GM19452 (cell line): ENCODE measurements around the gene TTN.

Source experiments
- ATAC-seq: cut with Tn5 transposase; IDR thresholded peaks from one replicate; pipeline ENCODE4 v1.9.1; 2021; ENCODE audit not compliant: unreplicated experiment

Gene TTN

DNA sequence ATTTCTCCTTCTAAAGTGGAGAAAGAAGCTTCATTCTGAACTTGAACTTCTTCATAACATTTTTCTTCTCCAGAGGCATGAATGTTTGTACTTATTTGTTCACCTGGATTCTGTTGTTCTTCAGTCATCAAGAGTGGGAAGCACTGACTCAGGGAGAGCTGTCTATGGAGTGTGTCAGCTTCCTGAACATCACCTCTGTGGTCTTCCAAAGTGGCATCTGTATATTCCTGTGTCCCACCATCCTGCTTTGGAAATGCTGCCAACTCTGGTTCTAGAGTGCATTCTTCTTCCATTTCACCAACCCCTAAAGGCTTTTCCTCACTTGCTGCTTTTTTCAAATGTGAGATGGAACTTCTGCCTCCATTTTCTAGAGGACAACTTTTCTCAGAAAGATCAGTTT lies 59.5 kb downstream of the TTN start:
- no peak for ATAC-seq

DNA sequence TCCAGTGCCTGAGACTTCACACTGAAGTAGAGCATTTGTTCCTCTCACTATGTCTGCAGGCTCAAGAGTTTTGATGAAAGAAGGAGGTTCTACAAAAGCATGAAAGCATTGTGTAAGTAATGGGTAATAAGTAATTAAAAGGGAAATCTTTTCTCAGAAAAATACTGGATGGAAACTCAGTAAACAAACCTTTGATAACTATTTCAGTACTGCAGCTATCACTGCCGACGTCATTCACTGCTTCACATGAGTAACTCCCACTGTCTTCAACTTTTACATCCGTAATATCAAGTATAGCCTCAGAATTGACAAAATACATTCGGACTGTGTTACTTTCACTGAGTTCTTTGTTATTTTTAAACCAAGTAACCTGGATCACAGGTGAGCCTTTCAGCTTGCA lies 72.7 kb downstream of the TTN start:
- ATAC-seq, result no peak

DNA sequence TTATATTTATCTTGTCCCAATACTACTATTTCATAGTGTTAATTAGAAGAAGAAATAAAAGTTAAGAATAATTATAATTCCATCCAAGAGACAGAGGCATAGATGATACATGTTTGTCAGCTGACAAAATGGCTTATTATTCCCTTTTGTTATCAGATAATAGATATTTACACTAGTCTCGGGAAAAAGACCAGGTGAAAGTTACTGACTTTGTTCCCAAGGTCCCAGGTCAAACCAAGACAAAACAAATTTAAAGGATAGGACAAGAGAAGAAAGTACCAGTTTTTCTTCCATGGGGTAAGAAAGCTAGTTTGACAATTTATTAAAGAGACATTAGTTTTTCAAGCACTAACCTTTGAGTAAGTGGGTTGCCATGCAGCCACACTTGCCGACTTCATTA lies 73.2 kb downstream of the TTN start:
- no peak for ATAC-seq

- ATAC-seq, result no peak
These were observed 74.3 kb downstream of the TTN start for GRCh38 chr2:178732913-178733312.

- no peak for ATAC-seq
These were observed 75.9 kb downstream of the TTN start for GRCh38 chr2:178731300-178731699.

DNA sequence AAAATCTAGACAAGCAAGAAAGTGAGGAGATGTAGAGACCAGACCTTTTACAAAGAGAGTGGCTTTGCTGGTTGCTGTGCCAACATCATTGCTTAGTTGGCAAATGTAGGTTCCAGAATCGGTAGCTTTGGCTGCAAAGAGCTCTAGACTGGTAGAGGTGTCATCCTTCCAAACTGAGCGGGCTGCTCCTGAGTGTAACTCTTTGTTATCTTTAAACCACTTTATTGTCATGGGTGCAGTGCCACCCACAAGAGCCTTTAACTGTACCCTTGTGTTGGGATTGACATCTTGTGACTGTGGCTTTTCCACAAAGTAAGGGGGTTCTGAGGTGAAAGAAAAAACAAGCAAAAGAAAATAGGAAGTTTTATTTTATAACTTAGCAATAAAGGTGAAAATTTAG lies 77.2 kb downstream of the TTN start:
- ATAC-seq, result no peak

GRCh38 chr2:178723786-178724346 lies 83.4 kb downstream of the TTN start:
- ATAC-seq, result no peak

- no peak for ATAC-seq
These were observed 84.9 kb downstream of the TTN start for GRCh38 chr2:178722296-178722695.

DNA sequence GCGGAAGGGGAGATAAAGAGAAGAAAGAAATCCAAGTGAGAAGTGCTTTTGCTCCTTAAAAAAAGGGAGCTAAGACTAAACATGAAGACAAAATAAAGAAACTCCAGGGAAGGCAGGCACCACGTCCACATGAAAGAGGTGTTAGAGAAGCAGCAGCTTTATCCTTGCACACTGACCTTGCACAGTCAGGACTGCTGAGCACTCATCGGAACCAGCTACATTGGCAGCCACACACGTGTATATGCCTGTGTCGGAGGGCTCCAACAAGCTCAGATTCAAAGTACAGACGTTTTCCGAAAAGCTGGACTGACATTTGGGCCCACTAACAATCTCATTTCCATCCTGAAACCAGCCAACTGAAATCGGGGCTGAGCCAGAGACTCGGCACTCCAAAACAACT lies 88.2 kb downstream of the TTN start:
- no peak for ATAC-seq

GRCh38 chr2:178718283-178718682 lies 88.9 kb downstream of the TTN start:
- no peak for ATAC-seq

DNA sequence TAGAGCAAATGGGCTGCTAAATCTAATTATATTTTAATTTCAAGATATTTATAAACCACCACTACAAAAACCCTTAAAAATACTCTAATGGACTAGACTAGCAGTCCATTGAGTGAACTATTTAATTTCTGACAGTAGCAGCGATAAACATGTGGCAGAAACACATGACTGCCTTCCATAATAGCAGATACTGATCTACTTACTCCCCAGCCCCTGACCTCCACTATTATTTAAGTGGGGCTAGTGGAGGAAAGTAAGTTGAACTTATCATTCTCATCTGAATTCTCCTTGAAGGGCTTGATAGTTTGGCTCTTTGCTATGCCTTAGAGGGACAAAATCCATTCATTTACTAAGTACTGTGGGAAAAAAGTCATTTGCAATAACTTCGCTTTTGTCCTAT lies 90.8 kb downstream of the TTN start:
- ATAC-seq, result no peak

GRCh38 chr2:178715366-178715765 lies 91.9 kb downstream of the TTN start:
- ATAC-seq, result no peak

- ATAC-seq, result no peak
These were observed 99.7 kb downstream of the TTN start for GRCh38 chr2:178707476-178707875.

- no peak for ATAC-seq
These were observed 102.3 kb downstream of the TTN start for GRCh38 chr2:178704876-178705275.

DNA sequence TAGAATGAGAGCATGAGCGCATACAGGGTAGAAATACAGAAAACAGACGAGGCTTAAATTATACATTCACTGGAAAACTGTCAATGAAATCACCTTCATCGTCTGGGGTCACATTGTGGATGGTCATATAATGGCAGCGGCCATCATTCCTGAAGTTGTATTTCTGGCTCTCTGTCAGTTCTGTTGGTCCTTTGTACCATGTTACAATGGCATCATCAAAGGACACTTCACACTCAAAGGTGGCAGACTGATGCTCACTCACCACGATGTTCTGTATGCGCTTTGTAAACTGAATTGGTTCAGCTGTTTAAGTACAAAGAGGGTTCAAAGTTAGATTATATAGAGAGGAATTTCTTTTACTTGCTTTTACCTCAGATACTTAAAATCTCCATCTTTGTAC lies 104.9 kb downstream of the TTN start:
- ATAC-seq, result no peak

- ATAC-seq, result no peak
These were observed 106.3 kb downstream of the TTN start for GRCh38 chr2:178700922-178701342.

GRCh38 chr2:178700136-178700535 lies 107.1 kb downstream of the TTN start:
- no peak for ATAC-seq

GRCh38 chr2:178692845-178693244 lies 114.4 kb downstream of the TTN start:
- no peak for ATAC-seq

GRCh38 chr2:178689808-178690207 lies 117.4 kb downstream of the TTN start:
- no peak for ATAC-seq

- no peak for ATAC-seq
These were observed 123.3 kb downstream of the TTN start for GRCh38 chr2:178683877-178684276.

DNA sequence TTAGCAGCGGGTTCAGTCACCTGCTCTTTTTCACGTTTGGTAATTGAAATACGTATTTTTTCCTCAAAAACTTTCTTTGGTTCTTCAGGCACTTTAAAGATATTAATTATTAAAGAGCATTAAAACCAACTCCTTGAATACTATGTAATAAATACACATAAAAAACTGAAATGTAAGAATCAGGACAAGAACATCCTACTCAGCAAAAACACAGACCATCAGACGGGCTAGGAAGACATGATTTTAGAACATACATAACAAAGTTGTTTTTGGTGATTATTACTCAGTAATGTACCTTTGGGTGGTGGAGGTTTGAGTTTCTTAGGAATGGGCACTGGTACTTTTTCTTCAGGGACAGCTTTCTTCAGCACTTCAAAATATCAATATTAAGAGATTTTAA lies 126.1 kb downstream of the TTN start:
- ATAC-seq, result no peak

GRCh38 chr2:178679891-178680290 lies 127.3 kb downstream of the TTN start:
- no peak for ATAC-seq

GRCh38 chr2:178677599-178677998 lies 129.6 kb downstream of the TTN start:
- ATAC-seq, result no peak

DNA sequence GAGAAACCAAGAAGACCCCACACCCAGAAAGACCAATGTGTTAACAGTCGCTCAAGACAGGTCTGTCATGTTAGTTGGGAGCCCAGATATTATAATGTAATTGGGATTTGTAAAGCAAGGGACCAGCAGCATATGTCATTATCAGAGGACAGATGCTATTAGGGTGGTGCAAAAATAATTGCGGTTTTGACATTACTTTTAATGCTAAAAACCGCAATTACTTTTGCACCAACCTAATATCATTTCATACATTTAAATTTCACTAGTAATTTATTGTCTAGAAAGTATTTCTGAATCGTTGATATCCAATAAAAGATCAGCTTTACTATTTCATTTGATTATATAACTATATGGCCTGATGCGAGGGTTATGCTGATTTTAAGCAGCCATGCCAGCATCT lies 131.2 kb downstream of the TTN start:
- no peak for ATAC-seq
